Fibroblast of mammary gland (primary cell): ENCODE results near the gene TMEM117.
"Not testable (repeated sequence)": the region's sequence is repeated elsewhere in the genome, so short reads cannot be mapped to it uniquely, and the experiment has no call there.

Source experiments
- DNase-seq: peaks from one replicate; pipeline ENCODE4 v3.0.0-alpha.2; 2010; ENCODE audit warnings: low read depth
- H3K4me3 ChIP-seq: 2 replicates; pipeline ENCODE4 v1.5.1; 2011; ENCODE audit warnings: low read depth, mild to moderate bottlenecking, low read length, moderate library complexity; ENCODE audit not compliant: control insufficient read depth
- TF ChIP-seq, protein P1 (sequence below): conservative IDR thresholded peaks from 2 replicates; pipeline ENCODE4 v1.5.1; 2011; ENCODE audit warnings: low read depth, low read length, inconsistent platforms; ENCODE audit not compliant: control insufficient read depth, insufficient read depth

The TMEM117 gene

DNA sequence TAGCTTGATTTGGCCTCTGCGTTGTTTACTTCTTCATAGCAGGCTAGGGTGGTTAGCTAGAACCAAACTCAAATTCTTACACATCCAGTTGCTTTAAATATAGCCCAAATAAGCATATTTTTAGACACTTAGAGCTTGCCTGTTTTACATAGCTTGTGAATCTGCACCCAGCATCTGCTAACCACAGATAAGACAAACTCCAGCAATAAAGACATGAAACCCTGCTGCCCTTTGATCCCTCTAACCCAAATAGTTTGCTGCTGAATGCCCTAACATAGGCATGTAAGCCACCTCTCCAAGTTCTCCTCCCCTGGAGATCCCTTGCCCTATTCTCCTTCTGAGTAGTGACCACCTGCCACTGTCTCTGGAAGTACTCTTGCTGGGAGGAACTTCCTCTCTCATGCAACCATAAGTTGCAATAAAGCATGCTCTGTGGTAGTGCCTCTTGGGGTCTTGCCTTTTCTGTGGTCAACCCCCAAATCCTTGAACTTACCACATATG lies 185.6 kb downstream of the TMEM117 start:
- TF ChIP-seq, protein P1, sequence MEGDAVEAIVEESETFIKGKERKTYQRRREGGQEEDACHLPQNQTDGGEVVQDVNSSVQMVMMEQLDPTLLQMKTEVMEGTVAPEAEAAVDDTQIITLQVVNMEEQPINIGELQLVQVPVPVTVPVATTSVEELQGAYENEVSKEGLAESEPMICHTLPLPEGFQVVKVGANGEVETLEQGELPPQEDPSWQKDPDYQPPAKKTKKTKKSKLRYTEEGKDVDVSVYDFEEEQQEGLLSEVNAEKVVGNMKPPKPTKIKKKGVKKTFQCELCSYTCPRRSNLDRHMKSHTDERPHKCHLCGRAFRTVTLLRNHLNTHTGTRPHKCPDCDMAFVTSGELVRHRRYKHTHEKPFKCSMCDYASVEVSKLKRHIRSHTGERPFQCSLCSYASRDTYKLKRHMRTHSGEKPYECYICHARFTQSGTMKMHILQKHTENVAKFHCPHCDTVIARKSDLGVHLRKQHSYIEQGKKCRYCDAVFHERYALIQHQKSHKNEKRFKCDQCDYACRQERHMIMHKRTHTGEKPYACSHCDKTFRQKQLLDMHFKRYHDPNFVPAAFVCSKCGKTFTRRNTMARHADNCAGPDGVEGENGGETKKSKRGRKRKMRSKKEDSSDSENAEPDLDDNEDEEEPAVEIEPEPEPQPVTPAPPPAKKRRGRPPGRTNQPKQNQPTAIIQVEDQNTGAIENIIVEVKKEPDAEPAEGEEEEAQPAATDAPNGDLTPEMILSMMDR, result no peak
- no peak overlapping the region for H3K4me3 ChIP-seq
- no peak for DNase-seq

DNA sequence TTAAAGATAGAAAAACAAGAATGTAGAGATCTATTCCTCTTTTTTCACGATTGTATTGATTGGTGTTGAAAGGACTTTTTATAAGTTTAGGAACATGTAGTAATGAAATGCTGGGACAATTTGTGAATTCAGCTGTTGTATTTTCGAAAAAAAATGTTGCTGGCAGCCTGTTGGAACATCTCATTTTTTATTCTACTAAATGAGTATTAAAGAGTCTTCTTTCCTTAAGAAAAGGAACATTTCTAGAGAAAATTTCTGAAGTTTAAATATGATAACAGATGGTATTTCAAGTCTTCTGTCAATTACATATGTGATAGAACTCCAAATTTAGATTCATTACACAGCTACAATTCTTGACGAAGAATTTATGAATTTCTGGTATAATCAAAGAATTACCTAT lies 189.6 kb downstream of the TMEM117 start:
- DNase-seq, result no peak
- TF ChIP-seq, protein P1, result no peak
- H3K4me3 ChIP-seq, result no peak overlapping the region

GRCh38 chr12:44026046-44026445 lies 190.2 kb downstream of the TMEM117 start:
- no peak overlapping the region for H3K4me3 ChIP-seq
- TF ChIP-seq, protein P1, result no peak
- no peak for DNase-seq

- DNase-seq, H3K4me3 ChIP-seq: not testable (repeated sequence)
Measured at GRCh38 chr12:44026926-44027325, 191.0 kb downstream of the TMEM117 start.

- TF ChIP-seq, protein P1, result no peak
- H3K4me3 ChIP-seq, result no peak overlapping the region
- no peak for DNase-seq
Measured at GRCh38 chr12:44029194-44029593, 193.3 kb downstream of the TMEM117 start.

DNA sequence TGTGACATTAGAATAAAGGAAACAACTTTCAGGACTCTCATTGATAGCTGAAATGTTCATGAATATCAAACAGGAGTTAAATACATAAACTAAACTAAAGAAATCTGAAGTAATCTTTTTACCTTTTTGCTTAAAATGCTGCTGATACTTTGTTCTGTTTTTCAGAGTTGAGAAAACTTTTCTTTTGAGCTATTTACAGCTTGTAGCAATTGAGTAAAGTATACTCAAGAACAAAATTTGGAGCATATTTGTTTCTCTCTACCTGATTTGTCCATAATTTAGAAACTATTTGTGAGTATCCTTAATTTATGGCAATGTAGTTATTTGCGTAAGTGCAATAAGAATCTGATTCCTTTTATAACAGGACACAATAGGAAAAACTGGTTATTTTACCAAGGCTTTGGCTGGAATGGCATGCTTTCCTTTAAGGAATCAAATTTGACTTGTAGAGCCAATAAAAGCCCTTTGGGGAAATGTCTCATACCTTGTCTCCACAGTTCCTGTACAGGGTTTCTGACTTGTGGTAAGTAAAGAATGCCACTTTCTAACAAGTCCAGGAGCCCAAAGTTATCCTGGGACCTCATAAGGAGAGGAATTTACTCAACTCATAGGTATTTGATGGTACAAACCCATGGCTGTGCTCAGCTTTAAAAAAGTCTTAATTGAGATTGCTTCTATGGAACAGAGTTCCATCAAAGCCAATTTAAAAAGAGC lies 195.7 kb downstream of the TMEM117 start:
- DNase-seq, result no peak
- H3K4me3 ChIP-seq, result no peak overlapping the region
- TF ChIP-seq, protein P1, result no peak

DNA sequence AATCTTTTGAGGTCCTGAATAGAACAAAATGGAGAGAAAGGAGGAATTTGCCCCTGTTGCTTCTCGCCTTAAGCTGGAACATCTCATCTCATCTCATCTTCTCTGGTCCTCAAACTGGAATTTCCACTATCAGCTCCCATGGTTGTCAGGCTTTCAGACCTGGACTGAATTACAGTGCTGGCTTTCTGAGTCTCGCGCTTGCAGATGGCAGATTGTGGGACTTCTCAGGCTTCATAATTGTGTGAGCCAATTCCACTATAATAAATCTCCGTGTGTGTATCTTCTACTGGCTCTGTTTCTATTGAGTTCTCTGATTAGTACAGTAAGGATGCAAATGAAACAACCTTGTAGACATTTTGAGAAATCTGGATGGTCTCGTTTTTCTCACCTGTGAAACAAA lies 199.0 kb downstream of the TMEM117 start:
- no peak for DNase-seq
- TF ChIP-seq, protein P1, result no peak
- no peak overlapping the region for H3K4me3 ChIP-seq
